ENCODE measurements around the gene CACNG7.

CACNG7 gene

GRCh38 chr19:53971673-53972072 lies 62.6 kb downstream of the CACNG7 start:
- no peak for TF ChIP-seq CTCF (IDR thresholded peaks at IDR 0.05; ENCODE audit: low read depth, low read length)

GRCh38 chr19:53977429-53977990 lies 68.4 kb downstream of the CACNG7 start:
- Histone ChIP-seq H3K9me3 (ENCODE audit: severe bottlenecking) (peaks cover 3% of the 10 kb centered on the region), H3K27me3 (ENCODE audit: insufficient read depth, low read depth, severe bottlenecking) (peaks cover 44% of the 10 kb centered on the region), H3K27ac (no peak overlapping the region), H3K36me3 (no peaks in the 10 kb centered on the region), H3K4me3 (ENCODE audit: low read depth, low read length) (peak overlapping the region; percentile 43)
- DNase-seq, result peak; percentile 76
- no peak for TF ChIP-seq CTCF (IDR thresholded peaks at IDR 0.05; ENCODE audit: low read depth, low read length)

More at GRCh38 chr19:53971673-53972072, 62.6 kb downstream of the CACNG7 start:
- no peak for DNase-seq
- Histone ChIP-seq H3K9me3 (ENCODE audit: severe bottlenecking) (no peaks in the 10 kb centered on the region), H3K4me3 (ENCODE audit: low read depth, low read length) (no peak overlapping the region), H3K27me3 (ENCODE audit: insufficient read depth, low read depth, severe bottlenecking) (peaks cover 59% of the 10 kb centered on the region), H3K36me3 (no peaks in the 10 kb centered on the region), H3K27ac (no peak overlapping the region)

- Histone ChIP-seq H3K4me3 (ENCODE audit: low read depth, low read length) (peak overlapping the region; percentile 43), H3K27ac (no peak overlapping the region)
Measured at GRCh38 chr19:53977991-53978731, 69.1 kb downstream of the CACNG7 start.

GRCh38 chr19:53978975-53979801 lies 70.1 kb downstream of the CACNG7 start:
- no peak for TF ChIP-seq CTCF (IDR thresholded peaks at IDR 0.05; ENCODE audit: low read depth, low read length)
- H3K36me3 ChIP-seq, result no peaks in the 10 kb centered on the region
- peaks cover 27% of the 10 kb centered on the region for H3K27me3 ChIP-seq (ENCODE audit: insufficient read depth, low read depth, severe bottlenecking)
- peak overlapping the region; percentile 64 for H3K4me3 ChIP-seq (ENCODE audit: low read depth, low read length)
- no peak for DNase-seq
- no peak overlapping the region for H3K27ac ChIP-seq
- peaks cover 3% of the 10 kb centered on the region for H3K9me3 ChIP-seq (ENCODE audit: severe bottlenecking)

More at GRCh38 chr19:53977991-53978731, 69.1 kb downstream of the CACNG7 start:
- peaks cover 3% of the 10 kb centered on the region for H3K9me3 ChIP-seq (ENCODE audit: severe bottlenecking)
- peaks cover 38% of the 10 kb centered on the region for H3K27me3 ChIP-seq (ENCODE audit: insufficient read depth, low read depth, severe bottlenecking)
- TF ChIP-seq CTCF (IDR thresholded peaks at IDR 0.05; ENCODE audit: low read depth, low read length), result no peak
- H3K36me3 ChIP-seq, result no peaks in the 10 kb centered on the region
- peak; percentile 86 for DNase-seq

GRCh38 chr19:53980539-53981375 lies 71.7 kb downstream of the CACNG7 start:
- peak; percentile 82 for DNase-seq
- H3K4me3 ChIP-seq (ENCODE audit: low read depth, low read length), result peak overlapping the region; percentile 64
- peak overlapping the region; percentile 77 for H3K27ac ChIP-seq
- H3K36me3 ChIP-seq, result no peaks in the 10 kb centered on the region
- no peak for TF ChIP-seq CTCF (IDR thresholded peaks at IDR 0.05; ENCODE audit: low read depth, low read length)
- peaks cover 3% of the 10 kb centered on the region for H3K9me3 ChIP-seq (ENCODE audit: severe bottlenecking)
- H3K27me3 ChIP-seq (ENCODE audit: insufficient read depth, low read depth, severe bottlenecking), result peaks cover 13% of the 10 kb centered on the region

All from WERI-Rb-1 (cell line).